Stomach (tissue), 9 donors: Measurements from ENCODE around the gene WDSUB1. TPM values are rescaled to one million over a fixed set of nuclear protein-coding genes. Genes with fewer than 3 reads are reported as not detected.

ENCODE experiments used
- DNase-seq, 2 donors: peaks; one replicate each; pipeline versions ENCODE4 v3.0.0 to v3.0.0-alpha.2; 2013 to 2019
- H3K27ac ChIP-seq, 5 donors: fragments of 200-600 bp in 4 of 5; sonication (generic) in 4 of 5; one replicate each; pipeline ENCODE4 v1.5.1; 2013 to 2019; ENCODE audit warnings: mild to moderate bottlenecking in 1 of 5, moderate library complexity in 1 of 5
- H3K27me3 ChIP-seq, 3 donors: fragments of 200-600 bp; sonication (generic); one replicate each; pipeline ENCODE4 v1.5.1; 2017 to 2019; ENCODE audit warnings: mixed run types in 1 of 3
- H3K36me3 ChIP-seq, 4 donors: fragments of 200-600 bp; sonication (generic); 1 replicate in 3 of 4; 2 replicates in 1 of 4; pipeline ENCODE4 v1.5.1; 2016 to 2019
- H3K4me1 ChIP-seq, 4 donors: fragments of 200-600 bp; sonication (generic); one replicate each; pipeline ENCODE4 v1.5.1; 2016 to 2019
- H3K4me3 ChIP-seq, 4 donors: fragments of 200-600 bp; sonication (generic) in 3 of 4; one replicate each; pipeline ENCODE4 v1.5.1; 2016 to 2019; ENCODE audit warnings: mild to moderate bottlenecking in 1 of 4
- H3K9me3 ChIP-seq, 4 donors: fragments of 200-600 bp; sonication (generic); one replicate each; pipeline ENCODE4 v1.5.1; 2016 to 2019
- CTCF ChIP-seq, 7 experiments: fragments of 450-650 bp in 4 of 7; fragments of 200-600 bp in 3 of 7; sonication (generic) in 3 of 7; IDR thresholded peaks; one replicate each; pipeline ENCODE4 v1.5.1; 2016 to 2019; ENCODE audit warnings: antibody characterized with exemption in 7 of 7, control low read depth in 2 of 7, mild to moderate bottlenecking in 1 of 7
- EP300 ChIP-seq: sonication (generic); formaldehyde crosslinking; IDR thresholded peaks from one replicate; pipeline ENCODE4 v1.6.1; 2017; ENCODE audit warnings: antibody characterized with exemption
- POLR2A ChIP-seq, 4 donors: fragments of 450-650 bp; IDR thresholded peaks; one replicate each; pipeline ENCODE4 v1.6.1; 2016; ENCODE audit warnings: antibody characterized with exemption in 4 of 4, control low read depth in 2 of 4, mild to moderate bottlenecking in 1 of 4, moderate library complexity in 1 of 4
- POLR2AphosphoS5 ChIP-seq, 3 donors: sonication (generic); formaldehyde crosslinking; IDR thresholded peaks; one replicate each; pipeline ENCODE4 v1.6.1; 2016; ENCODE audit warnings: antibody characterized with exemption in 3 of 3
- WGBS, 5 donors: extraction: QIAGEN DNeasy Blood & Tissue Kit in 3 of 5; methylation state at CpG; one replicate each; pipeline versions ENCODE4 v1.1.5 to v1.1.7; 2013 to 2018; 5-methylcytosine and 5-hydroxymethylcytosine counted together
- intact Hi-C: fragments of 100-400 bp; cut with DNase I; formaldehyde crosslinking; loops from one replicate; pipeline ENCODE4 v1.15.1; 2023; ENCODE audit warnings: low total_unique reads
- polyA plus RNA-seq, 3 donors: library from polyadenylated mRNA; stranded (reverse); fragments of 200-250 nt; gene quantifications; one replicate each; pipeline ENCODE4 v1.2.3, GENCODE V29; 2013
- total RNA-seq, 5 donors: library from RNA; depleted of rRNA; stranded (reverse); fragments of >200 nt; gene quantifications; one replicate each; pipeline versions ENCODE4 v1.1.0 to v1.2.3, GENCODE V29; 2014 to 2016
- donor health status: healthy with polysubstance abuse.
- donor health status: Bipolar disorder and iron deficiency.
- donor health status: healthy.

The WDSUB1 gene
- total and polyA plus RNA-seq, 8 donors, result 1.3 to 16.3 (median 6.3) TPM

- DNase-seq, result no peak
- Histone ChIP-seq H3K27me3 (no peaks in the 10 kb centered on the region), H3K36me3 (peaks cover 17 to 80% (median 75%) of the 10 kb centered on the region in 4 donors), H3K27ac (no peak overlapping the region), H3K4me1 (peaks cover 0 to 7% (median 5%) of the 10 kb centered on the region in 4 donors), H3K9me3 (no peaks in the 10 kb centered on the region), H3K4me3 (no peak overlapping the region)
- intact Hi-C loops, result no loop called here
- WGBS, 5 donors, result 93 to 97% (median 95%) methylated on average over 13 to 19 of the region's 19 CpGs
- no peak for TF ChIP-seq EP300
- no peak for TF ChIP-seq POLR2A (IDR thresholded peaks at IDR 0.05)
- TF ChIP-seq POLR2AphosphoS5 (IDR thresholded peaks at IDR 0.05), result no peak
- TF ChIP-seq CTCF (IDR thresholded peaks at IDR 0.05), result no peak
These were observed 56.2 kb downstream of the WDSUB1 start for GRCh38 chr2:159230145-159230877.

DNA sequence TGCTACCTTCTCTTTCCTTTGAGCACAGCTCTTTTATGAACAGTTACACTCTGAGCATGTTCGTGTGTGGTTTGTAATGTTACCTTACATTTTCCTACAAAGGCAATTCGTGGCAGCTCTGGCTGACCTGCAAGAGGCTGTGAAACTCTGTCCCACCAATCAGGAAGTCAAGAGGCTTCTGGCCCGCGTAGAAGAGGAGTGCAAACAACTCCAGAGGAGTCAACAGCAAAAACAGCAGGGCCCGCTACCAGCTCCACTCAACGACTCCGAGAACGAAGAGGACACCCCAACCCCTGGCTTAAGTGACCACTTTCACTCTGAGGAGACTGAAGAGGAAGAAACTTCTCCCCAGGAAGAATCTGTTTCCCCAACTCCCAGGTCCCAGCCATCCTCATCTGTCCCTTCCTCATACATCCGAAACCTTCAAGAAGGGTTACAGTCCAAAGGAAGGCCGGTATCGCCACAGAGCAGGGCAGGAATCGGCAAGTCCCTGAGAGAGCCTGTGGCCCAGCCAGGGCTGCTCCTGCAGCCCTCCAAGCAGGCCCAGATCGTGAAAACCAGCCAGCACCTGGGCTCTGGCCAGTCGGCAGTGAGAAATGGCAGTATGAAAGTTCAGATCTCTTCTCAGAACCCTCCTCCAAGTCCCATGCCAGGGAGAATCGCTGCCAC lies 56.9 kb downstream of the WDSUB1 start:
- DNase-seq, result no peak
- H3K9me3 ChIP-seq, result no peaks in the 10 kb centered on the region
- intact Hi-C loops, result no loop called here
- no peak for TF ChIP-seq POLR2AphosphoS5 (IDR thresholded peaks at IDR 0.05)
- no peak for TF ChIP-seq POLR2A (IDR thresholded peaks at IDR 0.05)
- TF ChIP-seq CTCF (IDR thresholded peaks at IDR 0.05), result no peak
- no peak for TF ChIP-seq EP300
- no peaks in the 10 kb centered on the region for H3K27me3 ChIP-seq
- no peak overlapping the region for H3K27ac ChIP-seq
- 90 to 93% (median 91%) methylated on average over 15 of the region's 15 CpGs for WGBS, 5 donors
- H3K4me3 ChIP-seq, result no peak overlapping the region
- peaks cover 0 to 7% (median 5%) of the 10 kb centered on the region in 4 donors for H3K4me1 ChIP-seq
- H3K36me3 ChIP-seq, result peaks cover 15 to 80% (median 75%) of the 10 kb centered on the region in 4 donors

DNA sequence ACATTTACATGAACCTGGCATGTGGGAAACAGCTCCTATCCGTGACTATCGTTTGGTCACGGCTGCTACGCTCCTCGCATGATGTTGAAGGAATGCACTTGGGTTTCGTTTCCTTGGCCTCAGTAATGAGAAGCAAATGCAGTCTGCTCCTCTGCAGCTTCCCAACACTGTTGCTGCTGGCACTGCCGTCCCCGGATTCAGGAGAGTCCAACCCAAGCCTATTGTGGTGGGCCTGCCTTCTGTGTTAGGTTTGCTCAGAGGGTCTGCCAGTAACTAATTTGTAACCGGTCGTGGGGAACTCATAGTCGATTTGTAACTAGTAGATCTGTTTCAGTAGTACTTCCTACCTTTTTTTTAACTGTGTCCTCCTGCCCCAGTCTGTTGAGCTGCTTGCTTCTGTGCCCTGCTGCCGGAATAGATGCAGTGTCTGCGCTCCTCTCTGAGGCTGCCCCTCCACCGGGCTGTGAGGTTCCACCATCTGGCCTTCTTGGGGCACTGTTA lies 58.4 kb downstream of the WDSUB1 start:
- H3K9me3 ChIP-seq, result no peaks in the 10 kb centered on the region
- H3K27me3 ChIP-seq, result no peaks in the 10 kb centered on the region
- H3K4me3 ChIP-seq, result no peak overlapping the region
- no peak overlapping the region for H3K27ac ChIP-seq
- H3K4me1 ChIP-seq, result peaks cover 0 to 7% (median 5%) of the 10 kb centered on the region in 4 donors
- peaks cover 28 to 89% (median 79%) of the 10 kb centered on the region in 4 donors for H3K36me3 ChIP-seq
- intact Hi-C loops, result no loop called here
- no peak for DNase-seq
- no peak for TF ChIP-seq CTCF (IDR thresholded peaks at IDR 0.05)
- 85 to 94% (median 92%) methylated on average over 12 to 14 of the region's 14 CpGs for WGBS, 5 donors

DNA sequence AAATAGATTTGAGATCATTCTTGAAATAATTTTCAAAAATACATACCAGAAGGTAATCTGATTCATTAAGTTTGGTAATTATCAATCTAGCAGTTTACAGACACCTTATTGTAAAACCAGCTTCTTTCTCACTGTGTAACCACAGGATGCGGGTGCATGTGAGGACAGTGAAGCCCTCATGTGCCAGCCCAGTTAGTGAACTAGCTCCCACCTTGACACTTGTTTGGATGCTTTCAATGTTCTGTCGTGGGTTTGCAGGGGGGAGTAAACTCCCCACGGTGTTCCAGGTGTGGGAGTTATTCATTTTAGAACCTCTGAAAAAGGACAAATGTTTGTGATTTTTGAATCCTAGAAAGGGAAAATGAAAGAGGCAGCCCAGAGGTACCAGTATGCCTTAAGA lies 59.0 kb downstream of the WDSUB1 start:
- peaks cover 28 to 95% (median 81%) of the 10 kb centered on the region in 4 donors for H3K36me3 ChIP-seq
- H3K9me3 ChIP-seq, result no peaks in the 10 kb centered on the region
- DNase-seq, result no peak
- WGBS, 5 donors, result 56 to 92% (median 58%) methylated on average over 3 of the region's 3 CpGs
- H3K4me3 ChIP-seq, result no peak overlapping the region
- H3K27me3 ChIP-seq, result no peaks in the 10 kb centered on the region
- no peak overlapping the region for H3K27ac ChIP-seq
- H3K4me1 ChIP-seq, result peaks cover 0 to 7% (median 5%) of the 10 kb centered on the region in 4 donors
- no peak for TF ChIP-seq POLR2A (IDR thresholded peaks at IDR 0.05)
- TF ChIP-seq CTCF (IDR thresholded peaks at IDR 0.05), result no peak
- TF ChIP-seq POLR2AphosphoS5 (IDR thresholded peaks at IDR 0.05), result no peak
- TF ChIP-seq EP300, result no peak
- intact Hi-C loops, result no loop called here
